DMS79 treated with DMSO at 0.1 percent for 48 hours (cell line): ENCODE data around the gene PLEKHG1.

Experiments used
- DNase-seq: peaks from one replicate; lab custom pipeline; 2025; lab: John Stamatoyannopoulos, UW

The PLEKHG1 gene

GRCh38 chr6:150589852-150590251 is 9.8 kb upstream of the PLEKHG1 start:
- no peak for DNase-seq

- DNase-seq = peak; percentile 15
Measured at GRCh38 chr6:150590446-150590845, 9.2 kb upstream of the PLEKHG1 start.

GRCh38 chr6:150592377-150592995 is 7.2 kb upstream of the PLEKHG1 start:
- no peak for DNase-seq

GRCh38 chr6:150593119-150593518 is 6.6 kb upstream of the PLEKHG1 start:
- DNase-seq = no peak

- DNase-seq = no peak
Measured at GRCh38 chr6:150596439-150596838, 3.2 kb upstream of the PLEKHG1 start.

GRCh38 chr6:150598401-150598800 is 1.3 kb upstream of the PLEKHG1 start:
- DNase-seq = no peak

GRCh38 chr6:150598858-150599198 is 857 bp upstream of the PLEKHG1 start:
- DNase-seq = no peak

- no peak for DNase-seq
Measured at GRCh38 chr6:150600010-150600300, 270 bp downstream of the PLEKHG1 start.

GRCh38 chr6:150600301-150601017 is 774 bp downstream of the PLEKHG1 start:
- DNase-seq = peak; percentile 79

- DNase-seq = no peak
Measured at GRCh38 chr6:150601439-150601838, 1.8 kb downstream of the PLEKHG1 start.

- DNase-seq = no peak
Measured at GRCh38 chr6:150603176-150603575, 3.5 kb downstream of the PLEKHG1 start.

GRCh38 chr6:150604467-150604866 is 4.8 kb downstream of the PLEKHG1 start:
- DNase-seq = no peak

GRCh38 chr6:150605333-150605732 is 5.6 kb downstream of the PLEKHG1 start:
- no peak for DNase-seq

- no peak for DNase-seq
Measured at GRCh38 chr6:150606168-150606591, 6.5 kb downstream of the PLEKHG1 start.

- DNase-seq = no peak
Measured at GRCh38 chr6:150606647-150607328, 7.1 kb downstream of the PLEKHG1 start.

- no peak for DNase-seq
Measured at GRCh38 chr6:150607329-150607650, 7.6 kb downstream of the PLEKHG1 start.

- no peak for DNase-seq
Measured at GRCh38 chr6:150610584-150610983, 10.9 kb downstream of the PLEKHG1 start.

- DNase-seq = no peak
Measured at GRCh38 chr6:150613269-150613668, 13.6 kb downstream of the PLEKHG1 start.

GRCh38 chr6:150615967-150616366 is 16.3 kb downstream of the PLEKHG1 start:
- no peak for DNase-seq

GRCh38 chr6:150616586-150616985 is 16.9 kb downstream of the PLEKHG1 start:
- no peak for DNase-seq

- no peak for DNase-seq
Measured at GRCh38 chr6:150617062-150617461, 17.4 kb downstream of the PLEKHG1 start.

- DNase-seq = no peak
Measured at GRCh38 chr6:150617496-150618460, 18.1 kb downstream of the PLEKHG1 start.

GRCh38 chr6:150619275-150619674 is 19.6 kb downstream of the PLEKHG1 start:
- DNase-seq = no peak
